IMR-90 (cell line): ENCODE measurements around the gene B3GALT4.

ENCODE experiments used
- BHLHE40 ChIP-seq: fragments of 150-350 bp; IDR thresholded peaks from 2 replicates; pipeline ENCODE4 v1.6.1; 2016; ENCODE audit warnings: mild to moderate bottlenecking, low read depth, low read length
- CEBPB ChIP-seq: IDR thresholded peaks from 2 replicates; pipeline ENCODE4 v1.6.1; 2012; ENCODE audit warnings: low read depth, low read length, improper control_type of control experiment
- FOS ChIP-seq: fragments of 150-350 bp; IDR thresholded peaks from 2 replicates; pipeline ENCODE4 v1.6.1; 2016; ENCODE audit warnings: low read depth, low read length
- MAFK ChIP-seq: IDR thresholded peaks from 2 replicates; pipeline ENCODE4 v1.6.1; 2012; ENCODE audit warnings: low read depth, low read length, improper control_type of control experiment
- MAZ ChIP-seq: IDR thresholded peaks from 2 replicates; pipeline ENCODE4 v1.6.1; 2012; ENCODE audit warnings: low read depth, mild to moderate bottlenecking, low read length, improper control_type of control experiment, moderate library complexity, borderline replicate concordance
- MXI1 ChIP-seq: IDR thresholded peaks from 2 replicates; pipeline ENCODE4 v1.6.1; 2012; ENCODE audit warnings: low read depth, mild to moderate bottlenecking, low read length, moderate library complexity, borderline replicate concordance
- NFE2L2 ChIP-seq: fragments of 150-350 bp; IDR thresholded peaks from 2 replicates; pipeline ENCODE4 v1.6.1; 2016; ENCODE audit warnings: low read depth, mild to moderate bottlenecking, low read length
- POLR2A ChIP-seq: IDR thresholded peaks from 2 replicates; pipeline ENCODE4 v1.6.1; 2012; ENCODE audit warnings: mild to moderate bottlenecking, low read depth, low read length
- RAD21 ChIP-seq: IDR thresholded peaks from 2 replicates; pipeline ENCODE4 v1.6.1; 2012; ENCODE audit warnings: low read length, improper control_type of control experiment
- RCOR1 ChIP-seq: IDR thresholded peaks from 2 replicates; pipeline ENCODE4 v1.6.1; 2012; ENCODE audit warnings: mild to moderate bottlenecking, low read length, improper control_type of control experiment; ENCODE audit not compliant: insufficient replicate concordance
- RFX5 ChIP-seq: IDR thresholded peaks from 2 replicates; pipeline ENCODE4 v1.8.0; 2012; ENCODE audit warnings: low read depth, mild to moderate bottlenecking, low read length, moderate library complexity
- SMC3 ChIP-seq: fragments of 150-350 bp; IDR thresholded peaks from 2 replicates; pipeline ENCODE4 v1.6.1; 2016; ENCODE audit warnings: low read depth, mild to moderate bottlenecking, antibody characterized with exemption, low read length, moderate library complexity
- TF ChIP-seq, protein P1 (sequence below): fragments of 150-350 bp; IDR thresholded peaks from 2 replicates; pipeline ENCODE4 v1.6.1; 2017; ENCODE audit warnings: mild to moderate bottlenecking, antibody characterized with exemption, low read length, low read depth
- TF ChIP-seq, protein P2 (sequence below): conservative IDR thresholded peaks from 2 replicates; pipeline ENCODE4 v1.5.1; 2012; ENCODE audit warnings: mild to moderate bottlenecking, low read depth, low read length, improper control_type of control experiment

DNA sequence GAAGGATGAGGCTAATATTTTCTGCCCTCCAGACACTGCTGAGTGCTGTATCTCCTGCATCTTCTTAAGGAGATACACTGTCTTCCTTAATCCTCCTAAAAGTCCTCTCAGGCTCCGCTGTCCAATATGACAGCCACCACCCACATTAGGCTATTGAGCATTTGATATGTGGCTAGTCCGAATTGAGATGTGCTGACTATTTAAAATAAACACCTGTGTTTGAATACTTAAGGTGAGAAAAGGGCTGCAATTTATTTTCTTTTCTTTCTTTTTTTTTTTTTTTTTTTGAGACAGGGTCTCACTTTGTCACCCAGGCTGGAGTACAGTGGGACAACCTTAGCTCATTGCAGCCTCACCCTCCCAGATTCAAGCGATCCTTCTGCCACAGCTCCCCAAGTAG is 25.0 kb downstream of the B3GALT4 start:
- no peak for TF ChIP-seq POLR2A
- TF ChIP-seq MAZ: no peak
- TF ChIP-seq, protein P1, sequence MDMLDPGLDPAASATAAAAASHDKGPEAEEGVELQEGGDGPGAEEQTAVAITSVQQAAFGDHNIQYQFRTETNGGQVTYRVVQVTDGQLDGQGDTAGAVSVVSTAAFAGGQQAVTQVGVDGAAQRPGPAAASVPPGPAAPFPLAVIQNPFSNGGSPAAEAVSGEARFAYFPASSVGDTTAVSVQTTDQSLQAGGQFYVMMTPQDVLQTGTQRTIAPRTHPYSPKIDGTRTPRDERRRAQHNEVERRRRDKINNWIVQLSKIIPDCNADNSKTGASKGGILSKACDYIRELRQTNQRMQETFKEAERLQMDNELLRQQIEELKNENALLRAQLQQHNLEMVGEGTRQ: no peak
- TF ChIP-seq, protein P2, sequence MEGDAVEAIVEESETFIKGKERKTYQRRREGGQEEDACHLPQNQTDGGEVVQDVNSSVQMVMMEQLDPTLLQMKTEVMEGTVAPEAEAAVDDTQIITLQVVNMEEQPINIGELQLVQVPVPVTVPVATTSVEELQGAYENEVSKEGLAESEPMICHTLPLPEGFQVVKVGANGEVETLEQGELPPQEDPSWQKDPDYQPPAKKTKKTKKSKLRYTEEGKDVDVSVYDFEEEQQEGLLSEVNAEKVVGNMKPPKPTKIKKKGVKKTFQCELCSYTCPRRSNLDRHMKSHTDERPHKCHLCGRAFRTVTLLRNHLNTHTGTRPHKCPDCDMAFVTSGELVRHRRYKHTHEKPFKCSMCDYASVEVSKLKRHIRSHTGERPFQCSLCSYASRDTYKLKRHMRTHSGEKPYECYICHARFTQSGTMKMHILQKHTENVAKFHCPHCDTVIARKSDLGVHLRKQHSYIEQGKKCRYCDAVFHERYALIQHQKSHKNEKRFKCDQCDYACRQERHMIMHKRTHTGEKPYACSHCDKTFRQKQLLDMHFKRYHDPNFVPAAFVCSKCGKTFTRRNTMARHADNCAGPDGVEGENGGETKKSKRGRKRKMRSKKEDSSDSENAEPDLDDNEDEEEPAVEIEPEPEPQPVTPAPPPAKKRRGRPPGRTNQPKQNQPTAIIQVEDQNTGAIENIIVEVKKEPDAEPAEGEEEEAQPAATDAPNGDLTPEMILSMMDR: no peak
- TF ChIP-seq RFX5: no peak
- no peak for TF ChIP-seq BHLHE40
- no peak for TF ChIP-seq NFE2L2
- no peak for TF ChIP-seq CEBPB
- TF ChIP-seq MXI1: no peak
- TF ChIP-seq RAD21: no peak
- no peak for TF ChIP-seq MAFK
- no peak for TF ChIP-seq FOS
- TF ChIP-seq SMC3: no peak
- TF ChIP-seq RCOR1: no peak
